Kidney capillary endothelial cell (primary cell): ENCODE measurements around the gene SUPT5H.

Experiments used
- DNase-seq: peaks from one replicate; pipeline ENCODE4 v3.0.0-alpha.2; 2018; ENCODE audit warnings: low spot score

Gene SUPT5H

GRCh38 chr19:39497701-39497995 is 52.3 kb downstream of the SUPT5H start:
- DNase-seq = no peak

DNA sequence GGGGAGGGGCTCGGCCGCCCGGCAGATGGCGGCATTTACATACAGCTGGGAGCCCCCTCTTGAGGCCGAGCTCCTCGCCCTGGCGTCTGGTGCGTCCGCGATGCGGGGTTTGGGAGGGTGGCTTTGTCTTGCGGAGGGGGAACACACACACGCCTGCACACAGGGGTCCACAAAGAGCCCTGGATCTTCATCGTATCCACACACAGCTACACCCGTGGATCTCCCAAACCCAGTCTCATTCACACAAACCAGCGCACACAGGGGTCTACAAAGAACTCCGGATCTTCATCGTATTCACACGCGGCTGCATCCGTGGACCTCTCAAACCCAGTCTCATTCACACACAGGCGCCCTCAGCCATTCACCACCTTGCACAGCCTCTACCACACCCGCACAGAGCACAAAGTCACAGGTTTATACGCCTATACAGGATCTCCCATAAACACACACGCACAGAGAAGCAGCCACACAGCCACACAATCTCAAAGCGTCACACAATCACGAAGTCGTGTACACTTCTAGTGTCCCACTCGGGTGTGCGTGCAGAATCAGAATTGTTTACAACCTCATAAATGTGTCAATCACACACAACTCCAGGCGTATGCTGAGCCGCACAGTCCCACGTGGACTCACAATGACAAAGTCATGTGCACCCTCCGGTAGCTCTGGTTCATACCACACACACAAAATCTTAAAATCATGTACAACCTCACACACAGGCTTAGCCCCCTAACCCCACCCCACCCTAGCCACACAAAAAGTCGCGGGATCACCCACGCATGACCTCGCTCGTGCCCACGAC is 52.8 kb downstream of the SUPT5H start:
- DNase-seq = no peak

- DNase-seq = no peak
Measured at GRCh38 chr19:39498798-39499642, 53.6 kb downstream of the SUPT5H start, which contains the start of gene DLL3. DLL3 (plus strand) TSS chr19:39498947; CDS start chr19:39498975, 28 bp downstream.

DNA sequence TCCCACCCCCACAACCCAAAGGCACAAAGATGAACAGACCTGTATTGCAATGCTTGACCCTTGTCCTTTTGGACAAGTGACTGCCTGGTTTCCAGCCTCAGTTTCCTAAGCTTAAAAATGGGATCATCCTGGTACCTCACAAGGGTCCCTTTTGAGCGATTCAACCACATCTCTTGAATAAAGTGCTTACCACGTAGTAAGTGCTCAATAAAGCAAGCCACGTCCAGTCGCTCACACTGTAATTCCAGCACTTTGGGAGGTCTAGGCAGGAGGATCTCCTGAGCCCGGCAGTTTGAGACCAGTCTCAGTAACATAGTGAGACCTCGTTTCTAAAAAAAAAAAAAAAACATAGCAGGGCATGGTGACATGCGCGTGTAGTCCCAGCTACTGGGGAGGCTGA is 54.5 kb downstream of the SUPT5H start:
- DNase-seq = no peak

DNA sequence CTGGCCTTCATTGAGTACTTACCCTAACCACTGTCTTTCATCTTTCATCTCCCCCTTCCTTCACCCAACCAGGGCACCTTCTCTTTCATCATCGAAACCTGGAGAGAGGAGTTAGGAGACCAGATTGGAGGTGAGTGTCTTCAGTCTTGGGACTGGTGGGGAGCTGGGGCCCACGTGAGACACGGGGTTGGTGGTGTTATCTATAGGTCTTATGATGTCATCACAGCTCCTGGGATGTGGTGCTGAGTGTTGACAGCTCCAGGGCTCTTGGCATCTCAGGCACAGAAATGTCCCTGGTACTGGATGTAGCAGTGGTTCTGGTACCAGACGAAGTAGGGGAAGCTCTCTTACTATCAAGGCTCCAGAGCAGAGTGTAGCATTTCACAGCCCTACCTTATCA is 55.2 kb downstream of the SUPT5H start:
- DNase-seq = no peak

DNA sequence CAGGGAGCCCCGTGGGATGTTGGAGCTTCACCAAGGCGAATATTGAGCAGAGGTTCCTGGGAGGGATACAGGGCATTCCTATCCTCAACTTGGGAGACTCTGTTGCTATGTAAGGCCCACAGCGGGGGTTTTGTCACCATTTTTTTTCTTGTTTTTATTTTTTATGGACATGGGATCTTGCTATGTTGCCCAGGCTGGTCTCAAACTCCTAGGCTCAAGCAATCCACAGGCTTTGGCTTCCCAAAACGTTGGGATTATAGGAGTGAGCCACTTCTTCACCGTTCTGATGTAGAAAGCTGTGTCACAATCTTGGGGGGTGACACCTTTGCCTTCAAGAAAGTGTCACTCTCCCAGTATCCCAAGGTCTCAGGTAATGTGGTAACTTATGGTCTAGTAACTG is 56.0 kb downstream of the SUPT5H start:
- DNase-seq = no peak

- peak; percentile 65 for DNase-seq
Measured at GRCh38 chr19:39502640-39503417, 57.4 kb downstream of the SUPT5H start.

GRCh38 chr19:39506598-39506943 is 61.2 kb downstream of the SUPT5H start:
- no peak for DNase-seq

GRCh38 chr19:39506944-39507714 is 61.7 kb downstream of the SUPT5H start:
- DNase-seq = peak; percentile 42

GRCh38 chr19:39507715-39508364 is 62.5 kb downstream of the SUPT5H start:
- DNase-seq = no peak

- DNase-seq = no peak
Measured at GRCh38 chr19:39508629-39509028, 63.2 kb downstream of the SUPT5H start.

GRCh38 chr19:39509233-39509632 is 63.9 kb downstream of the SUPT5H start:
- no peak for DNase-seq

DNA sequence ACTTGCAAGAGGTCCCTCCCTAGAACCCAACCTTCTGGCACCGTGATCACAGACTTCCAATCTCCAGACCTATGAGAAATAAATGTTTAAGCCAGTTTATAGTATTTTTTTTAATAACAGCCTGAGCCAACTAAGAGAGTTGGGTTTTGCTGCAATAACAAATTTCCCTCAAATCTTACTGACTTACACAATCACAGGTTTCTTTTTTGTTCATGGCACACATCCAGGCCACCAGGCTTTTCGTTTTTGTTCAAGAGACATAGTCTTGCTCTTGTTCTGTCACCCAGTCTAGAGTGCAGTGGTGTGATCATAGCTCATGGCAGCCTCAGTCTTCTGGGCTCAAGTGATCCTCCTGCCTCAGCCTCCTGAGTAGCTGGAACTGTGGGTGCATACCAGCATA is 67.6 kb downstream of the SUPT5H start:
- DNase-seq = no peak

- DNase-seq = no peak
Measured at GRCh38 chr19:39514840-39515550, 69.6 kb downstream of the SUPT5H start, which contains the start of gene SELENOV. SELENOV (plus strand) TSS chr19:39515139; CDS start chr19:39515213, 74 bp downstream.

DNA sequence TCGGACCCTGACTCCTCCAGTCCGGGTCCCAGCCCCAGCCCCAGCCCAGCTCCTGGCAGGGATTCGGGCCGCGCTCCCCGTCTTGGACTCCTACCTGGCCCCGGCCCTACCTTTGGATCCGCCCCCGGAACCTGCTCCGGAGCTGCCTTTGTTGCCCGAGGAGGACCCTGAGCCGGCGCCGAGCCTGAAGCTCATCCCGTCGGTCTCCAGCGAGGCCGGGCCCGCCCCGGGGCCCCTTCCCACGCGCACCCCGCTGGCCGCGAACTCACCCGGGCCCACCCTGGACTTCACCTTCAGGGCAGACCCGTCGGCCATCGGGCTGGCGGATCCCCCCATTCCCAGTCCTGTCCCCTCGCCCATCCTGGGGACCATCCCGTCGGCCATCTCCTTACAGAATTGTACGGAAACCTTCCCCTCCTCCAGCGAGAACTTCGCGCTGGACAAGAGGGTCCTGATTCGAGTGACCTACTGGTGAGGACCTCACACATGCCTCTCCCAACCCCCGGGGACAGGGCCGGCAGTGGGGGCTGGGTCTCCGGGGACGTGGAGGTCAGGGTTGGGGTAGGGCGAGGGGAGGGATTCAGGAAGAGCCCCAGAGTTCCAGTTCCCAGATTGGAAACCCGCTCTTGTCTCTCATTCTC is 70.3 kb downstream of the SUPT5H start:
- no peak for DNase-seq

- DNase-seq = no peak
Measured at GRCh38 chr19:39516270-39516669, 70.9 kb downstream of the SUPT5H start.

DNA sequence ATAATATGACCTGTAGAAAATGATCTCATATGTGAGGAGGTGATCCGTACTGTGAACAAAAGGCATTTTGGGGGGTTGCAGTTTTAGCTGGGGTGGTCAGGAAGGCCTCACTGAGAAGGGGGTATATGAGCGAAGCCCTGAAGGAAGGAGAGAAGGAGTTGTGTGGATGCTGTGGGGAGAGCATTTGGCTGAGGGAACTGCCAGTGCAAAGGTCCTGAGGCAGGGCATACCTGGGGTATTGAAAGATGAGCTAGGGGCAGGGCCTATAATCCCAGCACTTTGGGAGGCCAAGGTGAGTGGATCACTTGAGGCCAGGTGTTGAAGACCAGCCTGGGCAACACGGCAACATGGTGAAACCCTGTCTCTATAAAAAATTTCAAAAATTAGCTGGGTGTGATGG is 72.0 kb downstream of the SUPT5H start:
- DNase-seq = no peak

DNA sequence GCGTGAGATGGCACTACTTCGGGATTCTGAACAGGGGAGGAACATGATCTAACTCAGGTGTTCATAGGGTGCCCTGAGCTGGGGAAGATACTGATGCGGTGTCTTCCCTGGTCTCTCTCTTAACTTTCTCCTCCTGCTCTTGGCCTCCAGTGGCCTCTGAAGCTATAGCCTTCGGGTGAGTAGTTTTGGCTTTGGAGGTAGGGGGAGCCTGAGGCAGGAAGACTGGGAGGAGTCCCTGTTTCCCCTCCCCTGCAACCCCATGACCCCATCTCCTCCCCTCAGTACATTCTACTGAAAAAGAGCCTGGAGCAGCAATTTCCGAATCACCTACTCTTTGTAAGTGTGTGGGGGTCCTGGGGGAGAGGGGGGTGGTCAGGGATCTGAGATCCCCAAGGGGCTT is 73.1 kb downstream of the SUPT5H start:
- DNase-seq = no peak

GRCh38 chr19:39518975-39519374 is 73.6 kb downstream of the SUPT5H start:
- DNase-seq = no peak
